SH-SY5Y (cell line): ENCODE data around the gene PIAS2.

Experiments
- GATA2 ChIP-seq: IDR thresholded peaks from 2 replicates; pipeline ENCODE4 v1.6.1; 2011; ENCODE audit warnings: mild to moderate bottlenecking, low read depth, low read length
- GATA3 ChIP-seq: IDR thresholded peaks from 2 replicates; pipeline ENCODE4 v1.6.1; 2011; ENCODE audit warnings: low read depth, mild to moderate bottlenecking, low read length, moderate library complexity

DNA sequence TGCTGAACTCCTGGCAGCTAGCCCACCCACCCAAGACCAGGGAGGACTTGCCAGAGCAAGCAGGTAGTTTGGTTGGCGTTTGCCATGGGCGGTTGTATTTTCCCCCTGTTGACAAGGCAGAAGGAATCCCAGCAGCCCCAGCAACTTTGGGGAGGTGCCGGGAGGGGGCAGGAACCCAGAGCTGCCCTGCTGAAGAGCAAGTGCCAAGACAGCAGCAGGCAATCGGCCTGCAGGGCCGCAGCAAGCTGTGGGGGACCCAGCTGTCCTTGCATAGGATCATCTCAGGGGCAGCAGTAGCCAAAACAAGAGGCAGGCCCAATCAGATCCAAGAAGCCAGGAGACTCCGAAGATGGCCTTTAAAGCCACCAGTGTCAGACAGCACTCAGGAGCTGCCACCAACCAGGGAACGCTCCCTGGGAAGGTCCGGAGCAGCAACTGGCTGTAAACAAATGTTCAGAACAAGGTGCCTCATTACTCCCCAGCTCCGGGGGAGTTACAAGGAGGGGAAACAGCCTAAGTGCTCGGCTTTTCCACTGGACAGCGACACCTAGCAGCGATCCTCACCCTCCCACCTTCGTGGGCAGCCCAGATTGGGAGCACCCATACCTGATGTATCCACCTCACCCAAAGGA is 162.5 kb downstream of the PIAS2 start:
- TF ChIP-seq GATA3 (no peak), GATA2 (no peak)
